B cell (primary cell): ENCODE measurements around the gene GPR162.

Experiments used
- EZH2 ChIP-seq: IDR thresholded peaks from 2 replicates; pipeline ENCODE4 v1.6.1; 2012; ENCODE audit warnings: borderline replicate concordance, low read depth, mild to moderate bottlenecking, moderate library complexity, low read length; ENCODE audit not compliant: insufficient read depth, poor library complexity, severe bottlenecking
- TF ChIP-seq, protein P1 (sequence below): fragments of 200-600 bp; IDR thresholded peaks from one replicate; pipeline ENCODE4 v1.8.0; 2022; ENCODE audit warnings: antibody characterized with exemption, mild to moderate bottlenecking

DNA sequence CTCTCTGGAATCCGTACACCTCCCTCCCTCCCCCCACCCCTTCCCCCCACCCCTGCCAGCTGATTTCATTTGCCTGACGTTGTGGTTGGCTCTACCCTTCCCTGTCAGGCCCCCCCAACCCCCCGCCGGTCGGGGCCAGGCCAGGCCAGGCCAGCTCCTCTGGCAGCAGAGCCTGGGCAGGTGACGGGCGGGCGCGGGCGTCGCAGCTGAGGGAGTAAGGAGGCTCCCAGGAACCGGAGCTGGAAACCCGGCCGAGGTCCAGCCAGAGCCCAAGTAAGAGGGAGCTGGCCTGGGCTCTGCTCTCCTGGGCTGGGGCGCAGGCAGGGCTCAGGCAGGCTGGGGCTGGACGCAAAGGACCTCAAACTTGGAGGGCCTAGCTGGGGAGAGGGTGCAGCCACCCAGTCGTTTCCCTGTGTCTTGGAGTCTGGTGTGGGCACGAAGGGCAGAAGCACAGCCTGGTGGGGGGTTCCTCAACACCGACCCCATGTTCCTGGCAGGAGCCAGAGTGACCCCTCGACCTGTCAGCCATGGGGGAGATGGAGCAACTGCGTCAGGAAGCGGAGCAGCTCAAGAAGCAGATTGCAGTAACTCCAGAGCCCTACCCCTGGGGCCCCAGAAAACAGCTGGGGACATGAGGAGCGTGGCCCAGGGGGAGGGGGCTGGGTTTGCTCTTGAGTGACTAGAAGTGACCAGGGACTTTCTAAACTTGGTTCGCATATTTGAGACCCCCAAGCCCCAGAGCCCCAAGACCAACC lies 19.3 kb downstream of the GPR162 start, which contains the start of gene GNB3:
- TF ChIP-seq, protein P1, sequence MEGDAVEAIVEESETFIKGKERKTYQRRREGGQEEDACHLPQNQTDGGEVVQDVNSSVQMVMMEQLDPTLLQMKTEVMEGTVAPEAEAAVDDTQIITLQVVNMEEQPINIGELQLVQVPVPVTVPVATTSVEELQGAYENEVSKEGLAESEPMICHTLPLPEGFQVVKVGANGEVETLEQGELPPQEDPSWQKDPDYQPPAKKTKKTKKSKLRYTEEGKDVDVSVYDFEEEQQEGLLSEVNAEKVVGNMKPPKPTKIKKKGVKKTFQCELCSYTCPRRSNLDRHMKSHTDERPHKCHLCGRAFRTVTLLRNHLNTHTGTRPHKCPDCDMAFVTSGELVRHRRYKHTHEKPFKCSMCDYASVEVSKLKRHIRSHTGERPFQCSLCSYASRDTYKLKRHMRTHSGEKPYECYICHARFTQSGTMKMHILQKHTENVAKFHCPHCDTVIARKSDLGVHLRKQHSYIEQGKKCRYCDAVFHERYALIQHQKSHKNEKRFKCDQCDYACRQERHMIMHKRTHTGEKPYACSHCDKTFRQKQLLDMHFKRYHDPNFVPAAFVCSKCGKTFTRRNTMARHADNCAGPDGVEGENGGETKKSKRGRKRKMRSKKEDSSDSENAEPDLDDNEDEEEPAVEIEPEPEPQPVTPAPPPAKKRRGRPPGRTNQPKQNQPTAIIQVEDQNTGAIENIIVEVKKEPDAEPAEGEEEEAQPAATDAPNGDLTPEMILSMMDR, result no peak
- no peak for TF ChIP-seq EZH2
